ENCODE data around the gene ARHGEF4.

The ARHGEF4 gene

DNA sequence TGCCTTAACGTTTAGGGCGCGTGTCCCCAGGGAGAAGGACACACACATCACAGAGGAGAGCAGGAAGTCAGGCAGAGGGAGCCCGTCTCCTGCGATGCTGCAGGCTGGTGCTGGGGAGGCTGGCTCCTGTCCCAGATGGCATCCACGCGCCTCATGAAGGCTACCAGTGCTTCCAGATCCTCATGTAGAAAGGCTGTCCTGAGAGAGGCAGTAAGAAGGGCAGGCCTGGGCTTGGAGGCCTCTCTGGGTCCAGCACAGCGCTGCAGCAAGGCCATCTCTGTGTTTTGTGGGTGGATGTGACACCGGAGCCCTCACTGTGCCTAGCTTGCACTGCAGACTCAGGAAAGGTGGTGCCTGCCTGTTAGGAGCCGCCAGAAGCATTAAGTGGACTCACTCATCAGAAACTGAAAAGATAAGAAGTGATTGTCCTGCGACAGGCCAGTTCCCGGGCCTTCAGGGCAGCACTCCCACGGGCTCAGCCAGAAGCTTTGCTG, 193.8 kb downstream of the ARHGEF4 start:
- H3K27me3 ChIP-seq (ENCODE audit: control insufficient read depth, insufficient read depth, low read length, poor library complexity, severe bottlenecking) = peaks cover 23% of the 10 kb centered on the region

DNA sequence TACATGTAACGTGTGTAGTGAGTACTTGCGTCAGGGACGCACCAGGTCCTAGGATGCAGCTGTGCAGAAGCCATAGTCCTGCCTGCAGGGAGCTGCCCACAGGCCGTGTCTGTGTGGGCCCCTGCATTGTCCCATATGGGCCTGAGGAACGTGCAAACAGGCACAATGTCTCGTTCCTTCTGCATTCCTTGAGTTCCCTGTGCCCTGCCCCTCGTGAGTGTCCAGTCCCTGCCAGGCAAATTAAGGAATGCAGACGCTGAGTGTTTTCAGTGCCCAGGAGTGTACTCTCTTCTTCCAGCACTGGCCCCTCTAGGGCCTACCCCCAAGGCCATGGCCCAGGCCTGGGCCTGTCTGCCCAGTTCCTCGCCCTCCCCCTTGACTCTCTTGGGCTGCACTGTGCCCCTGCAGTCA, 194.7 kb downstream of the ARHGEF4 start:
- no peak overlapping the region for H3K4me3 ChIP-seq (ENCODE audit: insufficient read depth, low read depth, low read length)
- H3K4me1 ChIP-seq (ENCODE audit: control insufficient read depth, insufficient read depth, low read length) = peaks cover 11% of the 10 kb centered on the region
- H3K36me3 ChIP-seq (ENCODE audit: control insufficient read depth, insufficient read depth, low read length) = no peaks in the 10 kb centered on the region
- H3K27ac ChIP-seq (ENCODE audit: insufficient read depth, low read depth, low read length, poor library complexity, severe bottlenecking) = no peak overlapping the region
- peaks cover 29% of the 10 kb centered on the region for H3K27me3 ChIP-seq (ENCODE audit: control insufficient read depth, insufficient read depth, low read length, poor library complexity, severe bottlenecking)
- whole genome bisulfite sequencing, 2 experiments = 88% methylated on average over 9 of the region's 9 CpGs
- H3K9me3 ChIP-seq (ENCODE audit: control insufficient read depth, low read length) = no peaks in the 10 kb centered on the region

More for the DNA sequence above, 193.8 kb downstream of the ARHGEF4 start:
- H3K9me3 ChIP-seq (ENCODE audit: control insufficient read depth, low read length) = no peaks in the 10 kb centered on the region
- WGBS, 2 experiments = 86 to 91% methylated on average over 13 of the region's 13 CpGs
- H3K4me1 ChIP-seq (ENCODE audit: control insufficient read depth, insufficient read depth, low read length) = peaks cover 7% of the 10 kb centered on the region
- no peaks in the 10 kb centered on the region for H3K36me3 ChIP-seq (ENCODE audit: control insufficient read depth, insufficient read depth, low read length)
- no peak overlapping the region for H3K4me3 ChIP-seq (ENCODE audit: insufficient read depth, low read depth, low read length)
- no peak overlapping the region for H3K27ac ChIP-seq (ENCODE audit: insufficient read depth, low read depth, low read length, poor library complexity, severe bottlenecking)

DNA sequence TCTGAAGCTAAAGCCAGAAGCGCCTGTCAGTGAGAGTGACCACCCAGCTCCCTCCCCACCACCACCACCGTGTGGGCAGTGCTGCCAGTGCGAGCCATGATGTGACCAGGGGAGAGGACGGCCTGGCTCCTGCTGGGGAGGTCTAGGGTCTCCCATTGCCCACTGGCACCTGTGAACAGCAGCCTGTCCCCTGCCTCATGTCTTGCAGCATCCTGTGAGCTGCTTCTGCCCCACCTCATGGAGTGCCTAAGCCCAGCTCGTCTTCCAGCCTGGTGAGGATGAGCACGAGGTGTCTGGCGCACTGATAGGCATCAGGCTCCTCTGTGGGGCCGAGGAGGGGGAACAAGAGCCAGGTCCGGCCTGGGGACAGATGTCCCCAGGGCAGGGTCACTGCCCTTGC, 195.2 kb downstream of the ARHGEF4 start:
- no peak overlapping the region for H3K4me3 ChIP-seq (ENCODE audit: insufficient read depth, low read depth, low read length)
- peaks cover 29% of the 10 kb centered on the region for H3K27me3 ChIP-seq (ENCODE audit: control insufficient read depth, insufficient read depth, low read length, poor library complexity, severe bottlenecking)
- H3K9me3 ChIP-seq (ENCODE audit: control insufficient read depth, low read length) = no peaks in the 10 kb centered on the region
- H3K4me1 ChIP-seq (ENCODE audit: control insufficient read depth, insufficient read depth, low read length) = peaks cover 11% of the 10 kb centered on the region
- no peak overlapping the region for H3K27ac ChIP-seq (ENCODE audit: insufficient read depth, low read depth, low read length, poor library complexity, severe bottlenecking)
- H3K36me3 ChIP-seq (ENCODE audit: control insufficient read depth, insufficient read depth, low read length) = no peaks in the 10 kb centered on the region
- 75 to 78% methylated on average over 9 of the region's 9 CpGs for WGBS, 2 experiments

DNA sequence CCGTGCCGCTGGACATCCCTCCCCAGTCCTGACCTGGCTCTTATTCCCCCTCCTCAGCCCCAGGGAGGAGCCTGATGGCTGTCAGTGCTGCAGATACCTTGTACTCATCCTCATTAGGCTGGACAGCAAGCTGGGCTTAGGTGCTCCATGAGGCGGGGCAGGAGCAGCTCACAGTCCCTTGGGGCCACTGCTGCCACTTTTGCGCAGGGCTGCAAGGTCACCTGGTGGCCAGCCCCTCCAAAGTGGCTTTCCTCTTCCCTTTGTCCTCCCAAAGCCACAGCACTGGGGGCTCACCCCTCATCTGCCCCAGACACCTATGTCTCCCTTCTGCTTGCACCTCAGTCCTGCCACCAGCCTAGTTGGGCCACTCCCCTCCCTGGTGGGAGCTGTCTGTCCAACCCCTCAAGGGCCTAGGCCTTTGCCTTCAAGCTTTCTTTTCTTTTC, 195.7 kb downstream of the ARHGEF4 start:
- WGBS, 2 experiments = 91 to 93% methylated on average over 4 of the region's 4 CpGs

DNA sequence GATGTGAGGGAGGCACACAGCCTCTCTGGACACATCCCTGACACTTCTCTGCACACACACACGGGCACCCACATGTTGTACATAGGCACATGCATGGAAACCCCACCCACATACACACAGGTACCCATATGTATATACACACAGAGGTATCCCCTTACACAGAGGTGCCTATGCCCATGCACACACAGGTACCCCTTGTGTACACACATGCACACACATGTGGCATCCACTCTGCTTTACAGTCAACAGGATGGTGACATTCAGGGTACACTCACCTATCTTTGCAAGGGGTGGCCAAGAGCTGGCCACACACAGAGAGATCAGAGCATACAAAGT, 197.0 kb downstream of the ARHGEF4 start:
- H3K9me3 ChIP-seq (ENCODE audit: control insufficient read depth, low read length) = no peaks in the 10 kb centered on the region
- WGBS, 2 experiments = 84 to 92% methylated on average over 1 of the region's 1 CpG
- peaks cover 29% of the 10 kb centered on the region for H3K27me3 ChIP-seq (ENCODE audit: control insufficient read depth, insufficient read depth, low read length, poor library complexity, severe bottlenecking)
- no peaks in the 10 kb centered on the region for H3K36me3 ChIP-seq (ENCODE audit: control insufficient read depth, insufficient read depth, low read length)
- peaks cover 11% of the 10 kb centered on the region for H3K4me1 ChIP-seq (ENCODE audit: control insufficient read depth, insufficient read depth, low read length)
- H3K27ac ChIP-seq (ENCODE audit: insufficient read depth, low read depth, low read length, poor library complexity, severe bottlenecking) = no peak overlapping the region
- no peak overlapping the region for H3K4me3 ChIP-seq (ENCODE audit: insufficient read depth, low read depth, low read length)

More for the DNA sequence above, 195.7 kb downstream of the ARHGEF4 start:
- Histone ChIP-seq H3K4me1 (ENCODE audit: control insufficient read depth, insufficient read depth, low read length) (peaks cover 11% of the 10 kb centered on the region), H3K27me3 (ENCODE audit: control insufficient read depth, insufficient read depth, low read length, poor library complexity, severe bottlenecking) (peaks cover 29% of the 10 kb centered on the region), H3K36me3 (ENCODE audit: control insufficient read depth, insufficient read depth, low read length) (no peaks in the 10 kb centered on the region), H3K9me3 (ENCODE audit: control insufficient read depth, low read length) (no peaks in the 10 kb centered on the region), H3K27ac (ENCODE audit: insufficient read depth, low read depth, low read length, poor library complexity, severe bottlenecking) (no peak overlapping the region), H3K4me3 (ENCODE audit: insufficient read depth, low read depth, low read length) (no peak overlapping the region)

DNA sequence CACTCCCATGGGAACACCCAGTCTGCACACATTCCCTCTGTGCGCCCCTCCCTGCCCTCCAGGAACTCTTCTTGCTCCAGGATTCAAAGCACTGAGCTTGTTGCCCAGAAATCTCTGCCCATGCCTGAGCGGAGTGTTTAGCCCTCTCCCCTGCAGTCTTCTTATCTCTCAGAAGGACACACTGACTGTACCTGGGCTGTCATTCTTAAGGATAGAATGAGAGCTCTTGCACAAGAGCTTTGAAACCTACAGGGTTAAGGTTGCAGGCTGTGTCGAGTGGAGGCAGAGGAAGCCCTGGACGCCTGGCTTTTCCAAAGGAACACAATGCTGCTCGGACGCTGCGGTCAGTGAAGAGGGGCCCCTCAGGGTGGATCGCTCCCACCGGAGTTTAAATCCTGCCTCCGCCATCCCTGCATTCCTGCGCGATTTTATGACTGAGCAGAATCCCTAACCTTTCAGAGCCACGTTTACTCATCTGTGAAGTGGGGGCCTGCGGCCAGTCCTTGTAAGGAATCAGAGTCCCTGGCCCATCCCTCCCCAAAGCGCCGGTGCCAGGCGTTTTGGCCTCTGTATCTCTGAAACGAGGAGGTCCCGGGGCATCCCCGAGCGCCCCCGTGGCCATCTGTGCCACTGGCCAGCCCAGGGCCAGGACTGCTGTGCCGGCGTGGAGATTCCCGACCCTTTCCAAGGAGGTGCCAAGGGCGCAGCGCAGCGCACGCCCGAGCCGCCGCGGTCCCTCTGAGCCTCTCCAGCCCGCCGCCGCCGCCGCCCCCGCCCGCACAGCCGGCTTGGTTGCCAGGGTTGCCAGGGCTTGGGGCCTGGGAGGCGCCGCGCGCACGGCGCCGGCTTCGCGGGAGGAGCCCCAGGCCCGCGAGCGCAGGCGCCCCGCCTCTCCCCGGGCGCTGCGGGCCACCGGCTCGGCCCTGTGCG, 197.7 kb downstream of the ARHGEF4 start:
- Histone ChIP-seq H3K27me3 (ENCODE audit: control insufficient read depth, insufficient read depth, low read length, poor library complexity, severe bottlenecking) (peaks cover 29% of the 10 kb centered on the region), H3K4me1 (ENCODE audit: control insufficient read depth, insufficient read depth, low read length) (peaks cover 11% of the 10 kb centered on the region)
- 6 to 7% methylated on average over 61 of the region's 61 CpGs for WGBS, 2 experiments

DNA sequence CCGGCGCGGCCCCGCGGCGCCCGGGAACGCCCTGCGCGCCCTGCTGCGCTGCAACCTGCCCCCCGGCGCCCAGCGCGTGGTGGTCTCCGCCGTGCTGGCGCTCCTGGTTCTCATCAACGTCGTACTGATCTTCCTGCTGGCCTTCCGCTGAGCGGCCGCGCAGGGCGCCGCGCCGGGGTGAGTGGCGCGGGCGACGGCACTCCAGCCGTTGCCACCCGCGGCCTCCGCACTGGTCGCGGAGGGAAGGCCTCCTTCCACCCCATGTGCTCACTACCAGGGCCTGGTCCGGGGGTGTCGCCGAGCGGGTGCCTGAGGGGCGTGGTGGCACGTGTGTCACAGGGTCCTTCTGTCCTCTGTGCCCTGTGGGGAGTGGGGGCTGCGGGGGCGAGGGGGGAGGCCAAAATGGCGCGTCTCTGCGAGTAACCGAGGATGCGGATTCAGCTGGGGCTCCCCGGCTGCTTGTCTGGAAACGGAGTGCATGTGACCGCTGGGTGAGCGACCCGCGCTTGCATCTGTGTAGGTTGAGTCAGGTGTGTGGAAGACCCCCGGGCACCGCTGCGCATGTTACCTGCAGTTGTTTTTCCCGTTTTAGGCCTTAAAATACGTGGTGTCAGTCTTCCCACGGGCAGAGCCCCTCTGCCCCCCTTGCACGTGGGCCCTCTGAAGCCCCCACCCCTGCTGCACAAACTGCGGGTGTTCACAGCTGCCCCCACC, 198.6 kb downstream of the ARHGEF4 start:
- H3K27me3 ChIP-seq (ENCODE audit: control insufficient read depth, insufficient read depth, low read length, poor library complexity, severe bottlenecking) = peaks cover 29% of the 10 kb centered on the region
- no peaks in the 10 kb centered on the region for H3K9me3 ChIP-seq (ENCODE audit: control insufficient read depth, low read length)
- no peaks in the 10 kb centered on the region for H3K36me3 ChIP-seq (ENCODE audit: control insufficient read depth, insufficient read depth, low read length)
- H3K27ac ChIP-seq (ENCODE audit: insufficient read depth, low read depth, low read length, poor library complexity, severe bottlenecking) = no peak overlapping the region
- H3K4me1 ChIP-seq (ENCODE audit: control insufficient read depth, insufficient read depth, low read length) = peaks cover 11% of the 10 kb centered on the region
- 11 to 12% methylated on average over 65 of the region's 65 CpGs for WGBS, 2 experiments
- peak overlapping the region; percentile 47 for H3K4me3 ChIP-seq (ENCODE audit: insufficient read depth, low read depth, low read length)

More for the DNA sequence above, 197.7 kb downstream of the ARHGEF4 start:
- no peaks in the 10 kb centered on the region for H3K9me3 ChIP-seq (ENCODE audit: control insufficient read depth, low read length)
- H3K36me3 ChIP-seq (ENCODE audit: control insufficient read depth, insufficient read depth, low read length) = no peaks in the 10 kb centered on the region
- H3K27ac ChIP-seq (ENCODE audit: insufficient read depth, low read depth, low read length, poor library complexity, severe bottlenecking) = no peak overlapping the region
- peak overlapping the region; percentile 51 for H3K4me3 ChIP-seq (ENCODE audit: insufficient read depth, low read depth, low read length)

DNA sequence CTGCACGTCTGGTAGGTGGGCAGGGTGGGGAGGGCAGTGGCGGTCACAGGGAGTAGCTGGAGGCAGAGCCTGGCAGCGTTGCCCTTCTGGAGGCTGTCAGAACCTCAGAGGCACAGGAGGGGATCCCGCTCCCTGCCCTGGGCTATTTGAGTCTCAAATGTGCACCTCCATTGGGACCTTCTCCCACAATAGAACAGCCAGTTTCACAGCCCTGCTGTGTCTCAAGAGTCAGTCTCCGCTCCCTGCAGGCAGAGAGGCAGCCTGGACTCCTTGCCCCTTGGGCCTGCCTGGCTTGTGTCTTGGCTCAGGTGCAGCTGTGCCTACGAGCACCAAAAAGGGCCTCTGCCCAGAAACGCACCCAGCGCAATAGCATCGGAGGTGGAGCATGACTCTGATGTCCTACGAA, 199.1 kb downstream of the ARHGEF4 start:
- Histone ChIP-seq H3K27ac (ENCODE audit: insufficient read depth, low read depth, low read length, poor library complexity, severe bottlenecking) (no peak overlapping the region), H3K27me3 (ENCODE audit: control insufficient read depth, insufficient read depth, low read length, poor library complexity, severe bottlenecking) (peaks cover 29% of the 10 kb centered on the region), H3K4me1 (ENCODE audit: control insufficient read depth, insufficient read depth, low read length) (peaks cover 11% of the 10 kb centered on the region), H3K36me3 (ENCODE audit: control insufficient read depth, insufficient read depth, low read length) (no peaks in the 10 kb centered on the region), H3K9me3 (ENCODE audit: control insufficient read depth, low read length) (no peaks in the 10 kb centered on the region), H3K4me3 (ENCODE audit: insufficient read depth, low read depth, low read length) (peak overlapping the region; percentile 47)
- 80 to 84% methylated on average over 10 of the region's 10 CpGs for WGBS, 2 experiments

DNA sequence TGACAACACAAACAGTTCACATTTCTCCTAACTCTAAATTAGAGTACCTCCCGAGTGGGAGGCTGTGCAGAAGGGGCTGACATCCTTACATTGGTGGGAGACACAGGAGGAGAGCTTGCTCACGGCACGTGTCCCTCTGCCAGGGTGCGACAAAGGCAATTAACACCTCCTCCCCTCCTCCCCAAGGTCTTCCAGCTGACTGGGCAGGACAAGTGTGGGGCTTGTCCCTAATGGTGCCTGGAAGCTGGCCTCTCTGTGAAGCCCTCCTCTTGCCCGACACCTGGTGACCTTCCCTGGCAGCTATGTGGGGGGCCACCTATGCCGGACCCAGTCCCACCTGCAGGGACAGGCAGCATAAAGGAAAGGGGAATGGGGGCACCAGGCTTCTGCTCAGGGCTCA, 199.6 kb downstream of the ARHGEF4 start:
- H3K9me3 ChIP-seq (ENCODE audit: control insufficient read depth, low read length) = no peaks in the 10 kb centered on the region
- no peak overlapping the region for H3K4me3 ChIP-seq (ENCODE audit: insufficient read depth, low read depth, low read length)
- H3K36me3 ChIP-seq (ENCODE audit: control insufficient read depth, insufficient read depth, low read length) = no peaks in the 10 kb centered on the region
- peaks cover 13% of the 10 kb centered on the region for H3K4me1 ChIP-seq (ENCODE audit: control insufficient read depth, insufficient read depth, low read length)
- no peak overlapping the region for H3K27ac ChIP-seq (ENCODE audit: insufficient read depth, low read depth, low read length, poor library complexity, severe bottlenecking)
- 67 to 69% methylated on average over 6 of the region's 6 CpGs for WGBS, 2 experiments
- H3K27me3 ChIP-seq (ENCODE audit: control insufficient read depth, insufficient read depth, low read length, poor library complexity, severe bottlenecking) = peaks cover 29% of the 10 kb centered on the region
